ENCODE results near the gene KCNK3.

- TF ChIP-seq CTCF (IDR thresholded peaks at IDR 0.05) (no peak), POLR2A (IDR thresholded peaks at IDR 0.05) (no peak)
Measured at GRCh38 chr2:26692897-26693849, 651 bp downstream of the KCNK3 start.
